GM18907 (cell line): ENCODE measurements around the gene ERCC5.

Experiments
- ATAC-seq: cut with Tn5 transposase; IDR thresholded peaks from one replicate; pipeline ENCODE4 v1.9.1; 2021; ENCODE audit warnings: mild to moderate bottlenecking, moderate library complexity; ENCODE audit not compliant: unreplicated experiment

ERCC5 gene

GRCh38 chr13:102914339-102914930 is 68.6 kb downstream of the ERCC5 start:
- ATAC-seq: no peak

- ATAC-seq: no peak
Observed at GRCh38 chr13:102915393-102915930, 69.6 kb downstream of the ERCC5 start.

GRCh38 chr13:102917019-102917418 is 71.2 kb downstream of the ERCC5 start:
- no peak for ATAC-seq

- no peak for ATAC-seq
Observed at GRCh38 chr13:102922184-102922583, 76.4 kb downstream of the ERCC5 start.
